WTC11 (cell line): ENCODE data around the gene MYH9. TPM values are rescaled to one million over a fixed set of nuclear protein-coding genes. Genes with fewer than 3 reads are reported as not detected.

Experiments
- ATAC-seq: fragments of 200-7000 bp; cut with Tn5 transposase; 2 replicates; pipeline ENCODE4 v1.10.0; 2021; ENCODE audit warnings: mild to moderate bottlenecking, moderate library complexity
- CTCF ChIA-PET: fragments of 300-600 bp; sonication (Branson Sonifier 250); formaldehyde crosslinking; loops from one replicate; lab custom pipeline; 2021; ENCODE audit warnings: antibody characterized with exemption; lab: Charles Lee
- POLR2A ChIA-PET: fragments of 350-600 bp; sonication (Branson Sonifier 250); formaldehyde crosslinking; loops from one replicate; lab custom pipeline; 2021; ENCODE audit warnings: antibody characterized with exemption; lab: Charles Lee
- DNase-seq: peaks from one replicate; pipeline ENCODE4 v3.0.0; 2021; ENCODE audit warnings: low spot score
- H3K27ac Mint-ChIP-seq: 2 replicates; pipeline ENCODE4 v1.8.0; 2021; ENCODE audit warnings: mixed read lengths
- H3K27me3 Mint-ChIP-seq: 2 replicates; pipeline ENCODE4 v1.8.0; 2021; ENCODE audit warnings: low read depth, mild to moderate bottlenecking, moderate library complexity, mixed read lengths
- H3K36me3 Mint-ChIP-seq: 2 replicates; pipeline ENCODE4 v1.8.0; 2021; ENCODE audit warnings: mixed read lengths
- H3K4me1 Mint-ChIP-seq: 2 replicates; pipeline ENCODE4 v1.8.0; 2022; ENCODE audit warnings: mixed read lengths
- H3K4me3 Mint-ChIP-seq: 2 replicates; pipeline ENCODE4 v1.8.0; 2021; ENCODE audit warnings: mild to moderate bottlenecking, moderate library complexity, mixed read lengths
- H3K9me3 Mint-ChIP-seq: 2 replicates; pipeline ENCODE4 v1.8.0; 2021; ENCODE audit warnings: mixed read lengths
- ATF2 ChIP-seq: sonication (generic); formaldehyde crosslinking; IDR thresholded peaks from 2 replicates; pipeline ENCODE4 v1.8.1; 2022; ENCODE audit warnings: low read depth, missing genetic modification reagents, borderline replicate concordance
- CDX4 ChIP-seq: fragments of 250-450 bp; sonication (Bioruptor Pico); IDR thresholded peaks from 2 replicates; pipeline ENCODE4 v1.9.0; 2021; ENCODE audit warnings: moderate library complexity, mild to moderate bottlenecking, inconsistent platforms, borderline replicate concordance
- E2F5 ChIP-seq: sonication (generic); formaldehyde crosslinking; IDR thresholded peaks from 2 replicates; pipeline ENCODE4 v1.8.1; 2022; ENCODE audit warnings: mild to moderate bottlenecking, moderate library complexity, missing genetic modification reagents
- FOXP4 ChIP-seq: sonication (generic); formaldehyde crosslinking; IDR thresholded peaks from 2 replicates; pipeline ENCODE4 v1.8.0; 2022; ENCODE audit warnings: mild to moderate bottlenecking, missing genetic modification reagents
- MAX ChIP-seq: sonication (generic); formaldehyde crosslinking; IDR thresholded peaks from 2 replicates; pipeline ENCODE4 v1.8.0; 2022; ENCODE audit warnings: mild to moderate bottlenecking, missing genetic modification reagents
- MXD4 ChIP-seq: fragments of 250-450 bp; sonication (Bioruptor Pico); IDR thresholded peaks from 2 replicates; pipeline ENCODE4 v1.8.0; 2021; ENCODE audit warnings: mild to moderate bottlenecking, moderate library complexity, borderline replicate concordance
- NFYB ChIP-seq: sonication (generic); formaldehyde crosslinking; conservative IDR thresholded peaks from 2 replicates; pipeline ENCODE4 v1.8.0; 2022; ENCODE audit warnings: low read depth, missing genetic modification reagents
- OVOL2 ChIP-seq: fragments of 250-450 bp; sonication (Bioruptor Pico); IDR thresholded peaks from 2 replicates; pipeline ENCODE4 v1.9.0; 2021; ENCODE audit warnings: mild to moderate bottlenecking, borderline replicate concordance
- PRRX2 ChIP-seq: fragments of 250-450 bp; sonication (Bioruptor Pico); IDR thresholded peaks from 2 replicates; pipeline ENCODE4 v1.8.0; 2021; ENCODE audit warnings: mild to moderate bottlenecking
- SMAD4 ChIP-seq: sonication (generic); formaldehyde crosslinking; IDR thresholded peaks from 2 replicates; pipeline ENCODE4 v1.8.0; 2022; ENCODE audit warnings: mild to moderate bottlenecking, missing genetic modification reagents
- TEAD1 ChIP-seq: sonication (generic); formaldehyde crosslinking; IDR thresholded peaks from 2 replicates; pipeline ENCODE4 v1.8.0; 2022; ENCODE audit warnings: mild to moderate bottlenecking, missing genetic modification reagents
- TP53 ChIP-seq: sonication (generic); formaldehyde crosslinking; IDR thresholded peaks from 2 replicates; pipeline ENCODE4 v1.8.1; 2023; ENCODE audit warnings: mild to moderate bottlenecking, missing genetic modification reagents
- ZBTB21 ChIP-seq: sonication (generic); formaldehyde crosslinking; IDR thresholded peaks from 2 replicates; pipeline ENCODE4 v1.8.1; 2023; ENCODE audit warnings: mild to moderate bottlenecking, missing genetic modification reagents, borderline replicate concordance
- ZNF138 ChIP-seq: sonication (generic); formaldehyde crosslinking; conservative IDR thresholded peaks from 2 replicates; pipeline ENCODE4 v1.8.1; 2022; ENCODE audit warnings: mild to moderate bottlenecking, moderate library complexity, missing genetic modification reagents
- ZNF317 ChIP-seq: sonication (generic); formaldehyde crosslinking; IDR thresholded peaks from 2 replicates; pipeline ENCODE4 v1.8.1; 2023; ENCODE audit warnings: low read depth, mild to moderate bottlenecking, moderate library complexity, missing genetic modification reagents, borderline replicate concordance
- ZNF423 ChIP-seq: fragments of 250-450 bp; sonication (Bioruptor Pico); IDR thresholded peaks from 2 replicates; pipeline ENCODE4 v2.1.2; 2022; ENCODE audit warnings: mild to moderate bottlenecking, moderate library complexity
- ZNF425 ChIP-seq: fragments of 250-450 bp; sonication (Bioruptor Pico); conservative IDR thresholded peaks from 2 replicates; pipeline ENCODE4 v1.9.0; 2021; ENCODE audit warnings: mild to moderate bottlenecking
- total RNA-seq: library from RNA; stranded (reverse); gene quantifications from 3 replicates; pipeline ENCODE4 v1.2.3, GENCODE V29; 2021
- TF ChIP-seq, protein P1 (sequence below): sonication (generic); formaldehyde crosslinking; IDR thresholded peaks from 2 replicates; pipeline ENCODE4 v1.8.0; 2023; ENCODE audit warnings: missing genetic modification reagents, mild to moderate bottlenecking, borderline replicate concordance
- TF ChIP-seq, protein P2 (sequence below): fragments of 250-450 bp; sonication (Bioruptor Pico); IDR thresholded peaks from 2 replicates; pipeline ENCODE4 v1.9.0; 2021; ENCODE audit warnings: mild to moderate bottlenecking, borderline replicate concordance

MYH9 gene
- total RNA-seq, 1 experiment from 2014 or later, result 277 TPM

DNA sequence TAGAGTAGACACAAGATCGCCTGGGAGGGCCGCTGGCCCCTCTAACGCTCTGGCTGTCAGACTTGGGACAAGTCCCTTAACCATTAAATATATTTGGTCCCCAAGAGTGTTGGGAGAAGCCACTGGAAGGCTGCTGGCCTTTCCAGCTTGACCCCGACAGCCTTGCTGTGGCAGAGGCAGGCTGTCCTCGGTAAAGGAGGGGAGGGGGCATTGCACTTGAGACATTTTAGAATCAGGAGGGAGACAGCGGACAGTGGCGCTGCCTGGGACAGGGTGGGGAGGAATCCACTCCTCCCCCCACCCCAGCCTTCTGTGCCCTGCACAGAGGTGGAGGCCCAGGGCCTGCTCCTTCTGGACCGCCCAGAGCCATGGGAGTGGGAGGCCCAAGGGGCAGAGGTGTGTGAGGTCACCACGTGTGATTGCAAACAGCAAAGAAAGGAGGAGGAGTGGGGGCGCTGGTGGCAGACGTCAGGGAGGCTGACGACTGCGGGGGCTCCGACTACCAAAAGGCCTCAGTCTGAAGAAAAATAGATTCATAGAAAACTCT, 105.9 kb downstream of the MYH9 start:
- no peaks in the 10 kb centered on the region for H3K27me3 Mint-ChIP-seq
- POLR2A ChIA-PET, result no interaction called here
- H3K27ac Mint-ChIP-seq, result no peak overlapping the region
- ATAC-seq (no peak), DNase-seq (no peak)
- CTCF ChIA-PET, result interaction anchor here (1.1 to 1.9 kb wide), 2 partner anchors 20 to 51 kb away, joined by 3 to 4 read pairs; no protein-coding TSS in a partner anchor
- H3K36me3 Mint-ChIP-seq, result peaks cover 49% of the 10 kb centered on the region
- peaks cover 13% of the 10 kb centered on the region for H3K4me1 Mint-ChIP-seq
- no peaks in the 10 kb centered on the region for H3K9me3 Mint-ChIP-seq
- no peak overlapping the region for H3K4me3 Mint-ChIP-seq
- TF ChIP-seq MXD4, result no peak
- TF ChIP-seq TEAD1 (CRISPR knock-in tag), result no peak
- no peak for TF ChIP-seq CDX4
- TF ChIP-seq OVOL2 (CRISPR knock-in tag), result no peak
- no peak for TF ChIP-seq ZNF425
- TF ChIP-seq FOXP4, result no peak
- TF ChIP-seq TP53 (CRISPR knock-in tag), result no peak
- no peak for TF ChIP-seq SMAD4 (CRISPR knock-in tag)
- TF ChIP-seq ZNF138 (CRISPR knock-in tag), result no peak
- TF ChIP-seq ZNF423 (CRISPR knock-in tag), result no peak
- TF ChIP-seq, protein P1, sequence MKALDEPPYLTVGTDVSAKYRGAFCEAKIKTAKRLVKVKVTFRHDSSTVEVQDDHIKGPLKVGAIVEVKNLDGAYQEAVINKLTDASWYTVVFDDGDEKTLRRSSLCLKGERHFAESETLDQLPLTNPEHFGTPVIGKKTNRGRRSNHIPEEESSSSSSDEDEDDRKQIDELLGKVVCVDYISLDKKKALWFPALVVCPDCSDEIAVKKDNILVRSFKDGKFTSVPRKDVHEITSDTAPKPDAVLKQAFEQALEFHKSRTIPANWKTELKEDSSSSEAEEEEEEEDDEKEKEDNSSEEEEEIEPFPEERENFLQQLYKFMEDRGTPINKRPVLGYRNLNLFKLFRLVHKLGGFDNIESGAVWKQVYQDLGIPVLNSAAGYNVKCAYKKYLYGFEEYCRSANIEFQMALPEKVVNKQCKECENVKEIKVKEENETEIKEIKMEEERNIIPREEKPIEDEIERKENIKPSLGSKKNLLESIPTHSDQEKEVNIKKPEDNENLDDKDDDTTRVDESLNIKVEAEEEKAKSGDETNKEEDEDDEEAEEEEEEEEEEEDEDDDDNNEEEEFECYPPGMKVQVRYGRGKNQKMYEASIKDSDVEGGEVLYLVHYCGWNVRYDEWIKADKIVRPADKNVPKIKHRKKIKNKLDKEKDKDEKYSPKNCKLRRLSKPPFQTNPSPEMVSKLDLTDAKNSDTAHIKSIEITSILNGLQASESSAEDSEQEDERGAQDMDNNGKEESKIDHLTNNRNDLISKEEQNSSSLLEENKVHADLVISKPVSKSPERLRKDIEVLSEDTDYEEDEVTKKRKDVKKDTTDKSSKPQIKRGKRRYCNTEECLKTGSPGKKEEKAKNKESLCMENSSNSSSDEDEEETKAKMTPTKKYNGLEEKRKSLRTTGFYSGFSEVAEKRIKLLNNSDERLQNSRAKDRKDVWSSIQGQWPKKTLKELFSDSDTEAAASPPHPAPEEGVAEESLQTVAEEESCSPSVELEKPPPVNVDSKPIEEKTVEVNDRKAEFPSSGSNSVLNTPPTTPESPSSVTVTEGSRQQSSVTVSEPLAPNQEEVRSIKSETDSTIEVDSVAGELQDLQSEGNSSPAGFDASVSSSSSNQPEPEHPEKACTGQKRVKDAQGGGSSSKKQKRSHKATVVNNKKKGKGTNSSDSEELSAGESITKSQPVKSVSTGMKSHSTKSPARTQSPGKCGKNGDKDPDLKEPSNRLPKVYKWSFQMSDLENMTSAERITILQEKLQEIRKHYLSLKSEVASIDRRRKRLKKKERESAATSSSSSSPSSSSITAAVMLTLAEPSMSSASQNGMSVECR (CRISPR knock-in tag), result no peak
- no peak for TF ChIP-seq E2F5 (CRISPR knock-in tag)
- TF ChIP-seq ATF2 (CRISPR knock-in tag), result no peak
- no peak for TF ChIP-seq MAX (CRISPR knock-in tag)
- TF ChIP-seq PRRX2 (CRISPR knock-in tag), result no peak
- no peak for TF ChIP-seq ZNF317
- TF ChIP-seq, protein P2, sequence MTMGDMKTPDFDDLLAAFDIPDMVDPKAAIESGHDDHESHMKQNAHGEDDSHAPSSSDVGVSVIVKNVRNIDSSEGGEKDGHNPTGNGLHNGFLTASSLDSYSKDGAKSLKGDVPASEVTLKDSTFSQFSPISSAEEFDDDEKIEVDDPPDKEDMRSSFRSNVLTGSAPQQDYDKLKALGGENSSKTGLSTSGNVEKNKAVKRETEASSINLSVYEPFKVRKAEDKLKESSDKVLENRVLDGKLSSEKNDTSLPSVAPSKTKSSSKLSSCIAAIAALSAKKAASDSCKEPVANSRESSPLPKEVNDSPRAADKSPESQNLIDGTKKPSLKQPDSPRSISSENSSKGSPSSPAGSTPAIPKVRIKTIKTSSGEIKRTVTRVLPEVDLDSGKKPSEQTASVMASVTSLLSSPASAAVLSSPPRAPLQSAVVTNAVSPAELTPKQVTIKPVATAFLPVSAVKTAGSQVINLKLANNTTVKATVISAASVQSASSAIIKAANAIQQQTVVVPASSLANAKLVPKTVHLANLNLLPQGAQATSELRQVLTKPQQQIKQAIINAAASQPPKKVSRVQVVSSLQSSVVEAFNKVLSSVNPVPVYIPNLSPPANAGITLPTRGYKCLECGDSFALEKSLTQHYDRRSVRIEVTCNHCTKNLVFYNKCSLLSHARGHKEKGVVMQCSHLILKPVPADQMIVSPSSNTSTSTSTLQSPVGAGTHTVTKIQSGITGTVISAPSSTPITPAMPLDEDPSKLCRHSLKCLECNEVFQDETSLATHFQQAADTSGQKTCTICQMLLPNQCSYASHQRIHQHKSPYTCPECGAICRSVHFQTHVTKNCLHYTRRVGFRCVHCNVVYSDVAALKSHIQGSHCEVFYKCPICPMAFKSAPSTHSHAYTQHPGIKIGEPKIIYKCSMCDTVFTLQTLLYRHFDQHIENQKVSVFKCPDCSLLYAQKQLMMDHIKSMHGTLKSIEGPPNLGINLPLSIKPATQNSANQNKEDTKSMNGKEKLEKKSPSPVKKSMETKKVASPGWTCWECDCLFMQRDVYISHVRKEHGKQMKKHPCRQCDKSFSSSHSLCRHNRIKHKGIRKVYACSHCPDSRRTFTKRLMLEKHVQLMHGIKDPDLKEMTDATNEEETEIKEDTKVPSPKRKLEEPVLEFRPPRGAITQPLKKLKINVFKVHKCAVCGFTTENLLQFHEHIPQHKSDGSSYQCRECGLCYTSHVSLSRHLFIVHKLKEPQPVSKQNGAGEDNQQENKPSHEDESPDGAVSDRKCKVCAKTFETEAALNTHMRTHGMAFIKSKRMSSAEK (CRISPR knock-in tag), result no peak
- TF ChIP-seq ZBTB21 (CRISPR knock-in tag), result no peak
- TF ChIP-seq NFYB (CRISPR knock-in tag), result no peak
